MM.1S (cell line): Measurements from ENCODE around the gene FAM234B.

ENCODE experiments used
- DNase-seq: peaks from one replicate; pipeline ENCODE4 v3.0.0-alpha.2; 2015
- H2AFZ ChIP-seq: fragments of 300-600 bp; sonication (generic); 2 replicates; pipeline ENCODE4 v1.6.0; 2016; ENCODE audit warnings: antibody characterized with exemption, low read length
- H3F3A ChIP-seq: fragments of 300-600 bp; sonication (generic); 2 replicates; pipeline ENCODE4 v1.6.1; 2016; ENCODE audit warnings: mild to moderate bottlenecking, antibody characterized with exemption, low read length, moderate library complexity, mixed read lengths; ENCODE audit not compliant: insufficient read depth
- H3K27ac ChIP-seq: fragments of 300-600 bp; sonication (generic); 2 replicates; pipeline ENCODE4 v1.5.1; 2016; ENCODE audit warnings: mild to moderate bottlenecking, low read length
- H3K27me3 ChIP-seq: fragments of 300-600 bp; sonication (generic); replicated peaks from 2 replicates; pipeline ENCODE4 v1.6.0; 2016; ENCODE audit warnings: low read length; ENCODE audit not compliant: insufficient read depth
- H3K36me3 ChIP-seq: fragments of 300-600 bp; sonication (generic); replicated peaks from 2 replicates; pipeline ENCODE4 v1.6.1; 2016; ENCODE audit warnings: mild to moderate bottlenecking, low read length, mixed read lengths; ENCODE audit not compliant: insufficient read depth
- H3K4me1 ChIP-seq: fragments of 300-600 bp; sonication (generic); 2 replicates; pipeline ENCODE4 v1.6.1; 2016; ENCODE audit warnings: low read length, mixed read lengths
- H3K4me2 ChIP-seq: fragments of 300-600 bp; sonication (generic); 2 replicates; pipeline ENCODE4 v1.6.0; 2016; ENCODE audit warnings: low read depth, low read length
- H3K4me3 ChIP-seq: fragments of 300-600 bp; sonication (generic); 2 replicates; pipeline ENCODE4 v1.5.1; 2016; ENCODE audit warnings: low read length, mixed read lengths
- H3K79me2 ChIP-seq: fragments of 300-600 bp; sonication (generic); 2 replicates; pipeline ENCODE4 v1.6.1; 2016; ENCODE audit warnings: mixed run types, low read length, mixed read lengths
- H3K9ac ChIP-seq: fragments of 300-600 bp; sonication (generic); 2 replicates; pipeline ENCODE4 v1.6.1; 2016; ENCODE audit warnings: low read length, mixed read lengths
- H3K9me2 ChIP-seq: fragments of 300-600 bp; sonication (generic); replicated peaks from 2 replicates; pipeline ENCODE4 v1.6.1; 2016; ENCODE audit warnings: mild to moderate bottlenecking, low read length, mixed read lengths; ENCODE audit not compliant: insufficient read depth
- H3K9me3 ChIP-seq: fragments of 300-600 bp; sonication (generic); replicated peaks from 2 replicates; pipeline ENCODE4 v1.6.1; 2016; ENCODE audit warnings: mild to moderate bottlenecking, low read length, mixed read lengths; ENCODE audit not compliant: insufficient read depth
- H4K20me1 ChIP-seq: fragments of 300-600 bp; sonication (generic); 2 replicates; pipeline ENCODE4 v1.6.1; 2016; ENCODE audit warnings: mild to moderate bottlenecking, low read length, moderate library complexity, mixed read lengths; ENCODE audit not compliant: insufficient read depth
- EZH2 ChIP-seq: fragments of 300-600 bp; sonication (generic); optimal IDR thresholded peaks from 2 replicates; pipeline ENCODE3; 2017; ENCODE audit warnings: low read depth, mild to moderate bottlenecking, antibody characterized with exemption, low read length, mixed read lengths
- EZH2phosphoT487 ChIP-seq: fragments of 300-600 bp; sonication (generic); IDR thresholded peaks from 2 replicates; pipeline ENCODE4 v1.6.1; 2018; ENCODE audit warnings: antibody characterized with exemption, low read length
- TF ChIP-seq, protein P1 (sequence below): fragments of 300-600 bp; sonication (generic); IDR thresholded peaks from 2 replicates; pipeline ENCODE4 v1.5.1; 2016; ENCODE audit warnings: antibody characterized with exemption, low read length, mixed read lengths

FAM234B gene

GRCh38 chr12:13119826-13120225 is 75.6 kb downstream of the FAM234B start:
- Histone ChIP-seq H3K4me3 (no peak overlapping the region), H3F3A (no peaks in the 10 kb centered on the region), H3K4me1 (no peaks in the 10 kb centered on the region), H3K9ac (no peak overlapping the region), H3K36me3 (no peaks in the 10 kb centered on the region), H3K27ac (no peak overlapping the region), H3K27me3 (no peaks in the 10 kb centered on the region), H3K4me2 (no peak overlapping the region), H3K9me3 (no peaks in the 10 kb centered on the region), H4K20me1 (no peaks in the 10 kb centered on the region), H3K79me2 (no peaks in the 10 kb centered on the region), H2AFZ (no peak overlapping the region), H3K9me2 (no peaks in the 10 kb centered on the region)
- no peak for DNase-seq
- TF ChIP-seq, protein P1, sequence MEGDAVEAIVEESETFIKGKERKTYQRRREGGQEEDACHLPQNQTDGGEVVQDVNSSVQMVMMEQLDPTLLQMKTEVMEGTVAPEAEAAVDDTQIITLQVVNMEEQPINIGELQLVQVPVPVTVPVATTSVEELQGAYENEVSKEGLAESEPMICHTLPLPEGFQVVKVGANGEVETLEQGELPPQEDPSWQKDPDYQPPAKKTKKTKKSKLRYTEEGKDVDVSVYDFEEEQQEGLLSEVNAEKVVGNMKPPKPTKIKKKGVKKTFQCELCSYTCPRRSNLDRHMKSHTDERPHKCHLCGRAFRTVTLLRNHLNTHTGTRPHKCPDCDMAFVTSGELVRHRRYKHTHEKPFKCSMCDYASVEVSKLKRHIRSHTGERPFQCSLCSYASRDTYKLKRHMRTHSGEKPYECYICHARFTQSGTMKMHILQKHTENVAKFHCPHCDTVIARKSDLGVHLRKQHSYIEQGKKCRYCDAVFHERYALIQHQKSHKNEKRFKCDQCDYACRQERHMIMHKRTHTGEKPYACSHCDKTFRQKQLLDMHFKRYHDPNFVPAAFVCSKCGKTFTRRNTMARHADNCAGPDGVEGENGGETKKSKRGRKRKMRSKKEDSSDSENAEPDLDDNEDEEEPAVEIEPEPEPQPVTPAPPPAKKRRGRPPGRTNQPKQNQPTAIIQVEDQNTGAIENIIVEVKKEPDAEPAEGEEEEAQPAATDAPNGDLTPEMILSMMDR, result no peak
- TF ChIP-seq EZH2 (no peak), EZH2phosphoT487 (no peak)

GRCh38 chr12:13120413-13120812 is 76.2 kb downstream of the FAM234B start:
- no peak for DNase-seq
- no peaks in the 10 kb centered on the region for H3K36me3 ChIP-seq
- H4K20me1 ChIP-seq, result no peaks in the 10 kb centered on the region
- TF ChIP-seq, protein P1, result no peak
- TF ChIP-seq EZH2 (no peak), EZH2phosphoT487 (no peak)
- no peaks in the 10 kb centered on the region for H3K9me3 ChIP-seq
- H3K9me2 ChIP-seq, result no peaks in the 10 kb centered on the region
- H3K9ac ChIP-seq, result no peak overlapping the region
- H3K79me2 ChIP-seq, result no peaks in the 10 kb centered on the region
- no peak overlapping the region for H3K4me2 ChIP-seq
- H3K4me1 ChIP-seq, result no peaks in the 10 kb centered on the region
- H3F3A ChIP-seq, result no peaks in the 10 kb centered on the region
- H3K4me3 ChIP-seq, result no peak overlapping the region
- no peak overlapping the region for H2AFZ ChIP-seq
- H3K27me3 ChIP-seq, result no peaks in the 10 kb centered on the region
- H3K27ac ChIP-seq, result no peak overlapping the region

DNA sequence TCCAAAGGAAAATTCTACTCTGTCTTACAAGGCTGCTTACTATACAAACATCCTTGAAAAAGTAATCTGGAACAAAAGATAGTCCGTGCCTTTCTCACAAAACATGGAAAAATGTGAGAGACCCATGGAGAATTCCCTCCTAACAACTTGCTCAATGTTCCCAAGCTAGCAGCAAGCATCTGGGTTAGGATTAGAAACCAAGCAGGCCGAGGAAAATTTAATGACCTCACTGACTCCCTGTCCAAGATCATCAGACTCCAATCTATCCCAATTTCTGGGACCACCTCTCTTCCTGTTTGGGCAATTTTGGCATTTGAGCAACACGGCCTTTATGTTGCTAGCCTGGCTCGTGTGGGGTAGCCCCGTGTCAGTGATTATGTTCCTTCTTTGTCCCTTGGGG is 77.4 kb downstream of the FAM234B start:
- no peak overlapping the region for H2AFZ ChIP-seq
- no peaks in the 10 kb centered on the region for H3K4me1 ChIP-seq
- H3K9ac ChIP-seq, result no peak overlapping the region
- H3K4me3 ChIP-seq, result no peak overlapping the region
- no peak for DNase-seq
- no peaks in the 10 kb centered on the region for H3K9me3 ChIP-seq
- no peaks in the 10 kb centered on the region for H3K27me3 ChIP-seq
- H3K9me2 ChIP-seq, result no peaks in the 10 kb centered on the region
- H3K27ac ChIP-seq, result no peak overlapping the region
- no peaks in the 10 kb centered on the region for H3K79me2 ChIP-seq
- H4K20me1 ChIP-seq, result no peaks in the 10 kb centered on the region
- no peak overlapping the region for H3K4me2 ChIP-seq
- no peaks in the 10 kb centered on the region for H3K36me3 ChIP-seq
- TF ChIP-seq EZH2phosphoT487, result no peak
- TF ChIP-seq EZH2, result no peak
- TF ChIP-seq, protein P1, result no peak
- no peaks in the 10 kb centered on the region for H3F3A ChIP-seq
